Astrocyte (in vitro differentiated cells and primary cell): ENCODE results near the gene CAPRIN1.

Experiments
- EZH2 ChIP-seq: IDR thresholded peaks from 2 replicates; pipeline ENCODE4 v1.6.1; 2012; ENCODE audit warnings: mild to moderate bottlenecking, low read length, inconsistent platforms; ENCODE audit not compliant: insufficient read depth
- TF ChIP-seq, protein P1 (sequence below): IDR thresholded peaks from 2 replicates; pipeline ENCODE4 v1.5.1; 2011; ENCODE audit warnings: low read depth, mild to moderate bottlenecking, inconsistent platforms, low read length, moderate library complexity; ENCODE audit not compliant: insufficient read depth

DNA sequence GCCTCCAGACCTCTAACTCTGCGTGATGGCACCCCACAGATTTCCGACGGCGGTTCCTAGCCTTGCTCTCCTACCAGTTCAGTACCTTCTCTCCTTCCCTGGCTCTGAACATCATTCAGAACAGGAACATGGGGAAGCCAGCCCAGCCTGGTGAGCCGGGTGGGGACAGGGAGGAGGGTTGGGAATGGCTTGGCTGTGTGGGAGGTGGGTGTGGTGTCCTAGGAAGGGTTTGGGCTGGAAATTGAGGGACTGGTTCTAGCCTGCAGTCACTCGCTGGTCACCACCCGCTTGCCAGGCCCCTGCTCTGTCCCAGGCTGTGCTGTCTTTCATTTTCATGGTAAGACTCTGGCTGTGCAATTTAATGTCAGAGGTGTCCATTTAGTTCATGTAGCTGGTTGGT, 87.8 kb downstream of the CAPRIN1 start:
- TF ChIP-seq, protein P1, sequence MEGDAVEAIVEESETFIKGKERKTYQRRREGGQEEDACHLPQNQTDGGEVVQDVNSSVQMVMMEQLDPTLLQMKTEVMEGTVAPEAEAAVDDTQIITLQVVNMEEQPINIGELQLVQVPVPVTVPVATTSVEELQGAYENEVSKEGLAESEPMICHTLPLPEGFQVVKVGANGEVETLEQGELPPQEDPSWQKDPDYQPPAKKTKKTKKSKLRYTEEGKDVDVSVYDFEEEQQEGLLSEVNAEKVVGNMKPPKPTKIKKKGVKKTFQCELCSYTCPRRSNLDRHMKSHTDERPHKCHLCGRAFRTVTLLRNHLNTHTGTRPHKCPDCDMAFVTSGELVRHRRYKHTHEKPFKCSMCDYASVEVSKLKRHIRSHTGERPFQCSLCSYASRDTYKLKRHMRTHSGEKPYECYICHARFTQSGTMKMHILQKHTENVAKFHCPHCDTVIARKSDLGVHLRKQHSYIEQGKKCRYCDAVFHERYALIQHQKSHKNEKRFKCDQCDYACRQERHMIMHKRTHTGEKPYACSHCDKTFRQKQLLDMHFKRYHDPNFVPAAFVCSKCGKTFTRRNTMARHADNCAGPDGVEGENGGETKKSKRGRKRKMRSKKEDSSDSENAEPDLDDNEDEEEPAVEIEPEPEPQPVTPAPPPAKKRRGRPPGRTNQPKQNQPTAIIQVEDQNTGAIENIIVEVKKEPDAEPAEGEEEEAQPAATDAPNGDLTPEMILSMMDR, result no peak
- no peak for TF ChIP-seq EZH2
